Activated CD8-positive, alpha-beta T cell treated with anti-CD3 and anti-CD28 coated beads, Interleukin-2, amount 10 ng/mL, durations not matched to agents 7 days and 5 days (primary cell): Measurements from ENCODE around the gene PPFIBP1. TPM values are rescaled to one million over a fixed set of nuclear protein-coding genes. Genes with fewer than 3 reads are reported as not detected.
"Not testable (repeated sequence)": the region's sequence is repeated elsewhere in the genome, so short reads cannot be mapped to it uniquely, and the experiment has no call there.

ENCODE experiments used
- ATAC-seq: fragments of 150-1000 bp; cut with Tn5 transposase; one replicate; pipeline ENCODE4 v1.10.0; 2021; ENCODE audit warnings: moderate library complexity
- CTCF ChIA-PET: fragments of 350-600 bp; sonication (Branson Sonifier 250); formaldehyde crosslinking; loops from one replicate; lab custom pipeline; 2021; ENCODE audit warnings: antibody characterized with exemption; lab: Charles Lee
- POLR2A ChIA-PET: fragments of 350-600 bp; sonication (Branson Sonifier 250); formaldehyde crosslinking; loops from one replicate; lab custom pipeline; 2021; ENCODE audit warnings: antibody characterized with exemption; lab: Charles Lee
- DNase-seq: peaks from one replicate; pipeline ENCODE4 v3.0.0-alpha.2; 2020
- H3K27ac Mint-ChIP-seq: one replicate; pipeline ENCODE4 v1.8.0; 2021; ENCODE audit warnings: mild to moderate bottlenecking, mixed read lengths
- H3K27me3 Mint-ChIP-seq: one replicate; pipeline ENCODE4 v1.8.0; 2021; ENCODE audit warnings: low read depth, mixed read lengths
- H3K36me3 Mint-ChIP-seq: one replicate; pipeline ENCODE4 v1.8.0; 2021; ENCODE audit warnings: low read depth, mixed read lengths
- H3K4me1 Mint-ChIP-seq: one replicate; pipeline ENCODE4 v1.8.0; 2021; ENCODE audit warnings: low read depth, mixed read lengths
- H3K4me3 Mint-ChIP-seq: one replicate; pipeline ENCODE4 v1.8.0; 2021; ENCODE audit warnings: mild to moderate bottlenecking, mixed read lengths
- H3K9me3 Mint-ChIP-seq: one replicate; pipeline ENCODE4 v1.8.0; 2022; ENCODE audit warnings: mixed read lengths; ENCODE audit not compliant: insufficient read depth
- total RNA-seq, 2 experiments: library from RNA; stranded (reverse); gene quantifications; one replicate each; pipeline ENCODE4 v1.2.3, GENCODE V29; 2021

The PPFIBP1 gene
- total RNA-seq, 2 experiments from 2014 or later = 17.5 TPM

GRCh38 chr12:27573972-27574371 lies 50.0 kb downstream of the PPFIBP1 start:
- ATAC-seq (no peak), DNase-seq (no peak)
- peaks cover 3% of the 10 kb centered on the region for H3K36me3 Mint-ChIP-seq
- H3K27ac Mint-ChIP-seq = no peak overlapping the region
- ChIA-PET CTCF (interaction anchor here (0.9 to 1.0 kb wide), 2 partner anchors 79 to 141 kb away, joined by 3 read pairs; no protein-coding TSS in a partner anchor), POLR2A (no interaction called here)
- H3K9me3 Mint-ChIP-seq = no peaks in the 10 kb centered on the region
- H3K4me3 Mint-ChIP-seq = no peak overlapping the region
- H3K4me1 Mint-ChIP-seq = peaks cover 15% of the 10 kb centered on the region
- H3K27me3 Mint-ChIP-seq = no peaks in the 10 kb centered on the region

- Mint-ChIP-seq H3K9me3 (no peaks in the 10 kb centered on the region), H3K4me1 (peaks cover 21% of the 10 kb centered on the region), H3K27me3 (no peaks in the 10 kb centered on the region), H3K4me3 (no peak overlapping the region), H3K36me3 (peaks cover 3% of the 10 kb centered on the region), H3K27ac (no peak overlapping the region)
- ATAC-seq (no peak), DNase-seq (no peak)
- CTCF ChIA-PET = interaction anchor here (0.6 to 1.0 kb wide), 2 partner anchors 77 to 78 kb away, joined by 3 read pairs; no protein-coding TSS in a partner anchor
- POLR2A ChIA-PET = interaction anchor here (0.7 kb wide), 1 partner anchor 1249 kb away, joined by 3 read pairs; no protein-coding TSS in a partner anchor
Observed at GRCh38 chr12:27575090-27575761, 51.2 kb downstream of the PPFIBP1 start.

- peaks cover 3% of the 10 kb centered on the region for H3K36me3 Mint-ChIP-seq
- no peak overlapping the region for H3K27ac Mint-ChIP-seq
- H3K4me1 Mint-ChIP-seq = peaks cover 21% of the 10 kb centered on the region
- no peak for DNase-seq
- H3K9me3 Mint-ChIP-seq = no peaks in the 10 kb centered on the region
- no peak overlapping the region for H3K4me3 Mint-ChIP-seq
- CTCF ChIA-PET = interaction anchor here (0.6 kb wide), 1 partner anchor 77 kb away, joined by 3 read pairs; no protein-coding TSS in a partner anchor
- POLR2A ChIA-PET = interaction anchor here (0.7 kb wide), 1 partner anchor 1249 kb away, joined by 3 read pairs; no protein-coding TSS in a partner anchor
- no peak for ATAC-seq
- H3K27me3 Mint-ChIP-seq = no peaks in the 10 kb centered on the region
Observed at GRCh38 chr12:27575762-27576118, 51.7 kb downstream of the PPFIBP1 start.

DNA sequence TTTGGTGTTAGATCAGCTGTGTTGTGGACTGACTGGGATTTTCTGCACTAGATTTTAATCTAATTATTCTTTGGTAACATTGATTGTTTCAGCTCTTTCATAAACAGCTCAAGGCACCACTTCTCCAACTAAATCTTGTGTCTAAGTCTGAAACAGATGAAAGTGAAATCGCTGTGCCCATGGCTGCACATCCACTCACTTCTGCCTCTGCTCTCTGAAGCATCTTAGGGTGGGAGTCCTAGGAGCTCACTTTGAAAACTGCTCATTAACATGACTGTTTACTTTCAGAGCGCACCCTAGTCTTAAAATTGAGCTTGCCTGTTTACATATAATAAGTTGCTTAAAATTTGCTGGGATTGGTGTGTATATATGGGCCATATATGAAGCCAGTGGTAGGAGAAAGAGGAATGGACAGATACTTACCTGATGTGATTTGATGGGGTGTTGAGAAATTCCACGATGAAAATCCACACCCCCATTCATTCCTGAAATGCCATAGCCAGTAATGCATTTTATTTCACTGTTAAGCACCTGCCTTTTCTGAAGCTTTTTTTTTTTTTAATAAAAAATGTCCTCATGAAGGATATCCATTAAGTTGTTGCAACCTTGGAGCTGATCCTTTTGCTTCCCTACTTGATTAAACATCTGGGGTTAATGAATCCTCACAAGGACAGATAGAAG lies 52.8 kb downstream of the PPFIBP1 start:
- peaks cover 3% of the 10 kb centered on the region for H3K36me3 Mint-ChIP-seq
- ChIA-PET CTCF (no interaction called here), POLR2A (no interaction called here)
- no peak for ATAC-seq
- no peaks in the 10 kb centered on the region for H3K9me3 Mint-ChIP-seq
- no peak for DNase-seq
- no peak overlapping the region for H3K4me3 Mint-ChIP-seq
- no peaks in the 10 kb centered on the region for H3K27me3 Mint-ChIP-seq
- H3K4me1 Mint-ChIP-seq = peaks cover 25% of the 10 kb centered on the region
- H3K27ac Mint-ChIP-seq = no peak overlapping the region

GRCh38 chr12:27577688-27578087 lies 53.7 kb downstream of the PPFIBP1 start:
- no peak for DNase-seq
- no peak for ATAC-seq
- Mint-ChIP-seq H3K9me3 (no peaks in the 10 kb centered on the region), H3K27me3 (no peaks in the 10 kb centered on the region), H3K36me3 (peaks cover 3% of the 10 kb centered on the region), H3K4me1 (peaks cover 30% of the 10 kb centered on the region), H3K27ac (no peak overlapping the region), H3K4me3 (no peak overlapping the region)
- ChIA-PET CTCF (no interaction called here), POLR2A (no interaction called here)

GRCh38 chr12:27578689-27579372 lies 54.8 kb downstream of the PPFIBP1 start:
- H3K27ac Mint-ChIP-seq = no peak overlapping the region
- no peaks in the 10 kb centered on the region for H3K27me3 Mint-ChIP-seq
- H3K36me3 Mint-ChIP-seq = peaks cover 3% of the 10 kb centered on the region
- CTCF ChIA-PET = interaction anchor here (0.6 kb wide), 1 partner anchor 272 kb away, joined by 3 read pairs; no protein-coding TSS in a partner anchor
- H3K4me1 Mint-ChIP-seq = peaks cover 33% of the 10 kb centered on the region
- H3K9me3 Mint-ChIP-seq = no peaks in the 10 kb centered on the region
- no peak for ATAC-seq
- H3K4me3 Mint-ChIP-seq = no peak overlapping the region
- DNase-seq = no peak
- POLR2A ChIA-PET = no interaction called here

DNA sequence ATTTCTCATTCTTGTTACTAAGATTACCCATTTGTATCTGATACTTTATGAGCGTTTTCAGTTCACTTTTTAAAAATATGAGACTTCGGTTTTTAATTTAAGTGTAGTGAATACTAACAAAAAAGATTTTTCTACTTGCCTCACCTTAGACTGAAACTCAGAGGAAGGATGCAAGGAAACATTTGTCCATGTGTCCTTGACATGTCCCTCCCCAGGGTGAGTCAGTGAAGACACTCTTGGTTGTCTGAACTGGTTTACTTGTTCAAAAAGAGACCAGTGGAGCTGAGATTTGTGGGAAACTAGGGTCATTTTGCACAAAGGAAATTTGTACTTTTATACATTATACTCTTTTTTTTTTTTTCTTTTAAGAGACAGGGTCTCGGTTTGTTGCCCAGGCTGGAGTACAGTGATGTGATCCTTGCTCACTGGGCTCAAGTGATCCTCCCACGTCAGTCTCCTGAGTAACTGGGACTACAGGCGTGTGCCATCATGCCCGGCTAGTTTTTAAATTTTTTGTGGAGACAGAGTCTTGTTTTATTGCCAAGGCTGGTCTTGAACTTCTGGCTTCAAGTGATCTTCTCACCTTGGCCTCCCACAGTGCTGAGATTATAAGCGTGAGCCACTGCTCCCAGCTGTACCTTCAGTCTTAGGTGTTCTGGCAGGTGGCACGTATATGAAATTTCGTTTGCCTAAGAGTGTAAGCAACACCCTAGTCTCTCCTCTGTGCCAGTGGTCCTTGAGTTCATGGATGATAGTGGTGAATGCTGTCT lies 56.7 kb downstream of the PPFIBP1 start:
- peaks cover 27% of the 10 kb centered on the region for H3K4me1 Mint-ChIP-seq
- no peak for DNase-seq
- no peaks in the 10 kb centered on the region for H3K9me3 Mint-ChIP-seq
- H3K36me3 Mint-ChIP-seq = peaks cover 3% of the 10 kb centered on the region
- CTCF ChIA-PET = no interaction called here
- H3K4me3 Mint-ChIP-seq = no peak overlapping the region
- no peak overlapping the region for H3K27ac Mint-ChIP-seq
- POLR2A ChIA-PET = interaction anchor here (0.6 kb wide), 1 partner anchor 219 kb away, joined by 3 read pairs; no protein-coding TSS in a partner anchor
- no peak for ATAC-seq
- no peaks in the 10 kb centered on the region for H3K27me3 Mint-ChIP-seq

- H3K9me3 Mint-ChIP-seq, H3K27ac Mint-ChIP-seq, DNase-seq, ATAC-seq, H3K36me3 Mint-ChIP-seq, CTCF ChIA-PET, H3K27me3 Mint-ChIP-seq, H3K4me3 Mint-ChIP-seq: not testable (repeated sequence)
- POLR2A ChIA-PET = interaction anchor here (0.6 kb wide), 1 partner anchor 220 kb away, joined by 3 read pairs; no protein-coding TSS in a partner anchor
- H3K4me1 Mint-ChIP-seq = peaks cover 27% of the 10 kb centered on the region
Observed at GRCh38 chr12:27581331-27581671, 57.3 kb downstream of the PPFIBP1 start.

DNA sequence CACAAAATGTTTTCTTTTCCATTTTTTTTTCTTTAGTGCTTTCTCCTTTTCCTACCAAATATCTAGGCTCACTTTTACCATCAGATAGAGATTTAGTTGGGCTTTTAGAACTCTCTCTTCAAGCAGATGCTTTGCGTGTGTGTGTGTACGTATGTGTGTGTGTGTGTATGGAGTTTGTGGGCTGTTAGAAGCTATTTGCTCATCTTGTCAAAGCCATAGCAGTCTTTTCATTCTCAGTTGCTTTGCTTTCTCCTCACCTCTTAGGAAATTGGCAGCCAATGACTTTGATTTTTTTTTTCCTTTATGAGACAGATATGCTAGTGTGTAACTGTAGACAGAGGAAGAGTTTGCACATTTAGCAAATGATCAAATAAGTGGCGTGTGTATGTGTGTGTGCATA lies 57.8 kb downstream of the PPFIBP1 start:
- H3K27ac Mint-ChIP-seq, H3K4me3 Mint-ChIP-seq, ATAC-seq, POLR2A ChIA-PET, DNase-seq, CTCF ChIA-PET, H3K36me3 Mint-ChIP-seq, H3K9me3 Mint-ChIP-seq, H3K27me3 Mint-ChIP-seq: not testable (repeated sequence)
- peaks cover 27% of the 10 kb centered on the region for H3K4me1 Mint-ChIP-seq

DNA sequence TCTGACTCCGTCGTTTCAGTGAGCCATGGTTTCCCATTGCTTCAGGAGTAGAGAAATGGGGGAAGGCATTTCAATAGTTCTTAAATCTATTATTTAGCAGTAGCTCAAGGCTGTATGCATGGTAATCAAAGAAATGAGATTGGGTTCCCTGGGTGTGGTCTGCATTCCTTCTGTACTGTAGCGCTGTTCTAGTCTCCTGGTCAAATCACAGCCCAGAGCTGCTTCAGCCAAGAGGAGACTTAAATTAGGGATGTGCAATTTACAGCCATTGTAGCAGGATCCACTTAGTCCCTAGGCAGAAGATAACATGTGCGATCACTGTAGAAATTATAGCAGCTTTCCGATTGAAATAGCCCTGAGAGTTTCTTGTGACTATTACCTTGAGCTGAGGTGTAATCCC lies 58.4 kb downstream of the PPFIBP1 start:
- not testable (repeated sequence) for H3K9me3 Mint-ChIP-seq
- CTCF ChIA-PET = interaction anchor here (0.9 kb wide), 1 partner anchor 70 kb away, joined by 4 read pairs; no protein-coding TSS in a partner anchor

DNA sequence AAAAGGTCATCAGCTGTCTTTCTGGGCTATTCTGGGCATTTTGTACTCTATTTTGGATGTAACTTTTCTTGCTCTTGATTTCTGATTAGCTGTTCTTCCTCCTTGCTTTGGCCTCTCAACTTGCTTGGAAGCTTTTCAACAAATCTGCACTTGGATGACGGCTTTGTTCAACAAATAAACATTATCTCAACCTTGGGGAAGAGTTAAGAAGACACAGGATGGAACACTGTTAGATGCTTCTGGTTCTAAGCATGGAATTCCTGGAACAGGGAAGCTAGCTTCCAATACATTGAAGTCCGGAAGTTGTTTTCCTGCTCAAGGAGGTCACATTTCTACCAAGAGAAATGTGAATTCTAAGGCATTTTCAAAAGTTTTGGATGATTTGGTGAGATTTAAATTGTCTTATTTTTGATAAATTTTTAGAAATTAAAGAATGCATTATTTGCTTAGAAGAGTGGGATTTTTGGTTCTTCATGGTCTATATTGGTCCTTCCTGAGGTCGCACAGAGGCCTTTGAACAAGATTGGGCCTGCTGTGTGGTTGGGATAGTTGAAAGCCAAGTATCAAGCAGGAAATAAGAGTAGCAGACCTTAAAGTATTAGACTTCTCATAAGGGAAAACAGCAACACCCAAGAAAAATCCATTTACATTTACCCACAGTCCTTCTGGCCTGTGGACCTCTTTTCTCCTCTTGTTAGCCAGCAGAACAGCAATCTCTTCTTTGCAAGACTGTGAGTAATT lies 59.2 kb downstream of the PPFIBP1 start:
- ATAC-seq (no peak), DNase-seq (no peak)
- H3K9me3 Mint-ChIP-seq = no peaks in the 10 kb centered on the region
- peaks cover 3% of the 10 kb centered on the region for H3K36me3 Mint-ChIP-seq
- ChIA-PET CTCF (interaction anchor here (0.9 kb wide), 1 partner anchor 69 kb away, joined by 4 read pairs; no protein-coding TSS in a partner anchor), POLR2A (no interaction called here)
- no peaks in the 10 kb centered on the region for H3K27me3 Mint-ChIP-seq
- H3K4me3 Mint-ChIP-seq = no peak overlapping the region
- H3K4me1 Mint-ChIP-seq = peaks cover 34% of the 10 kb centered on the region
- H3K27ac Mint-ChIP-seq = no peak overlapping the region

More for the DNA sequence above, 58.4 kb downstream of the PPFIBP1 start:
- ATAC-seq, H3K36me3 Mint-ChIP-seq, H3K4me3 Mint-ChIP-seq, H3K27me3 Mint-ChIP-seq, H3K27ac Mint-ChIP-seq, DNase-seq, POLR2A ChIA-PET: not testable (repeated sequence)
- H3K4me1 Mint-ChIP-seq = peaks cover 27% of the 10 kb centered on the region
